ENCODE measurements around the gene TCEA3.

DNA sequence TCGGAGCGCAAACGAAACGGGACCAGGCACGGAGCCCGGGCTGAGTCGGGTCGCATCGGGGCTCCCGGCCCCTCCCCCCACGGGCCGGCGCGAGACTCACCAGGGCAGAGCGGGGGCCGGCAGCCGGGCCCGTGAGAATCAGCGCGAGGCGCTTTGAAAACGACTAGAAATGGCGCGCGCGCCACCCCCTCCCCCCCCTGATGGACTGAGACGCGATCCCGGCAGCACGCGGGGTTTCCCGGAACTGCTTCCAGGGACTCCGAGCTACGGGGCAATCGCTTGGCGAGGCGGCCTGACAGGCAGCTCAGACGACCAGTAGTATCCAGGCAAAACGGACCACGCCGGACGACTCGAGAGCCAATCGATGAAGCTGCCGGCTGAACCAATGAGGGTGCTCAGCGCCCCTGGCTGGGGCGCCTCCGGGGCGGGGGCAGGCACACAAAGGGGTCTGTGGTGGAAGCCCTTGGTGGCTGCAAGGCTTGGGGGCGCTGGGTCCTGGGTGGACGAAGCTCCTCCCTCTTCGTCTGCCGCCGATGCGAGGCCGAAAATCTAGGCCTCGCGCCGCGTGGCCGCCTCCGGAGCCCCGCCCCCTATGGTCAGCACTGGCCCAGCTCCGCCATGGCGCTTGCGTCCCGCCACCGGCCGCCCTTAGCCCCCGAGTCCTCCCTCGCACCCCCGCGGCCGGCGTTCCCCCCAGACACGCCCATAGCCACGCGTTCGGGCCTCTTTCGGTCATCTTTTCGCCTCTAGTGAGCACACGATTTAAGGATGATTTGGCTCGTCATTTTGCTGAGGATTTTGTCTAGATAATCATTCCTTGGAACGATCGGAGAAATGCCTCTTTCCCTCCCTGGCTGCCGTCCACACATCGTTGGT, 80.2 kb downstream of the TCEA3 start, which contains the start of gene HNRNPR:
- no peak for TF ChIP-seq EZH2 (IDR thresholded peaks at IDR 0.05; ENCODE audit: insufficient read depth, poor library complexity, severe bottlenecking)
- no peak for TF ChIP-seq EZH2phosphoT487 (IDR thresholded peaks at IDR 0.05; ENCODE audit: insufficient read depth, low read depth)

Measured in GM23248 (cell line).